Inflammatory macrophage treated with lipopolysaccharide for 4 hours (primary cell): ENCODE data around the gene HIF1A.
A peak's percentile ranks its signal among the peaks of the same experiment; 100 is the strongest.
"Not testable (repeated sequence)": the region's sequence is repeated elsewhere in the genome, so short reads cannot be mapped to it uniquely, and the experiment has no call there.

Experiments used
- DNase-seq: peaks from one replicate; pipeline ENCODE4 v3.0.0-alpha.2; 2020

HIF1A gene

GRCh38 chr14:61710853-61711817, 15.8 kb downstream of the HIF1A start:
- DNase-seq = no peak

- no peak for DNase-seq
Measured at GRCh38 chr14:61712137-61712536, 16.8 kb downstream of the HIF1A start.

GRCh38 chr14:61713724-61714437, 18.6 kb downstream of the HIF1A start:
- DNase-seq = no peak

- no peak for DNase-seq
Measured at GRCh38 chr14:61716956-61717355, 21.6 kb downstream of the HIF1A start.

- no peak for DNase-seq
Measured at GRCh38 chr14:61718039-61718438, 22.7 kb downstream of the HIF1A start.

GRCh38 chr14:61719344-61720293, 24.3 kb downstream of the HIF1A start:
- DNase-seq = no peak

GRCh38 chr14:61720294-61720661, 25.0 kb downstream of the HIF1A start:
- DNase-seq = peak; percentile 26

- DNase-seq = no peak
Measured at GRCh38 chr14:61720741-61721140, 25.4 kb downstream of the HIF1A start.

- no peak for DNase-seq
Measured at GRCh38 chr14:61724133-61724532, 28.8 kb downstream of the HIF1A start.

GRCh38 chr14:61726778-61727658, 31.7 kb downstream of the HIF1A start:
- peak; percentile 46 for DNase-seq

- no peak for DNase-seq
Measured at GRCh38 chr14:61730756-61731373, 35.6 kb downstream of the HIF1A start.

- DNase-seq = no peak
Measured at GRCh38 chr14:61733972-61734371, 38.7 kb downstream of the HIF1A start.

- no peak for DNase-seq
Measured at GRCh38 chr14:61736751-61737150, 41.4 kb downstream of the HIF1A start.

GRCh38 chr14:61737915-61738314, 42.6 kb downstream of the HIF1A start:
- DNase-seq = peak; percentile 92

GRCh38 chr14:61739133-61739532, 43.8 kb downstream of the HIF1A start:
- DNase-seq = no peak

- DNase-seq = peak; percentile 33
Measured at GRCh38 chr14:61742371-61742770, 47.1 kb downstream of the HIF1A start.

GRCh38 chr14:61744238-61744637, 48.9 kb downstream of the HIF1A start:
- no peak for DNase-seq

GRCh38 chr14:61746346-61746745, 51.0 kb downstream of the HIF1A start:
- not testable (repeated sequence) for DNase-seq

GRCh38 chr14:61746881-61747280, 51.6 kb downstream of the HIF1A start:
- DNase-seq = no peak

- DNase-seq = no peak
Measured at GRCh38 chr14:61747342-61747741, 52.0 kb downstream of the HIF1A start.

- peak; percentile 88 for DNase-seq
Measured at GRCh38 chr14:61749264-61749663, 54.0 kb downstream of the HIF1A start.
